Smooth muscle cell (in vitro differentiated cells): ENCODE data around the gene ZBTB44. TPM values are rescaled to one million over a fixed set of nuclear protein-coding genes. Genes with fewer than 3 reads are reported as not detected.

ENCODE experiments used
- DNase-seq: peaks from one replicate; lab custom pipeline; 2025; ENCODE audit not compliant: unreplicated experiment; lab: John Stamatoyannopoulos, UW
- H2AFZ ChIP-seq: fragments of 200-600 bp; sonication (generic); 2 replicates; pipeline ENCODE4 v1.6.0; 2016; ENCODE audit warnings: antibody characterized with exemption, low read depth, mild to moderate bottlenecking
- H3F3A ChIP-seq: fragments of 200-600 bp; sonication (generic); 2 replicates; pipeline ENCODE4 v1.6.0; 2017; ENCODE audit warnings: antibody characterized with exemption, low read depth
- H3K27ac ChIP-seq: fragments of 200-600 bp; sonication (generic); 2 replicates; pipeline ENCODE4 v1.5.1; 2016; ENCODE audit warnings: low read depth, mild to moderate bottlenecking
- H3K27me3 ChIP-seq: fragments of 200-600 bp; sonication (generic); 2 replicates; pipeline ENCODE4 v1.6.1; 2016; ENCODE audit warnings: low read depth, mild to moderate bottlenecking
- H3K36me3 ChIP-seq: fragments of 200-600 bp; sonication (generic); 2 replicates; pipeline ENCODE4 v1.5.1; 2016; ENCODE audit warnings: low read depth
- H3K4me1 ChIP-seq: fragments of 200-600 bp; sonication (generic); 2 replicates; pipeline ENCODE4 v1.5.1; 2016; ENCODE audit warnings: low read depth
- H3K4me2 ChIP-seq: fragments of 200-600 bp; sonication (generic); 2 replicates; pipeline ENCODE4 v1.6.0; 2016; ENCODE audit warnings: mild to moderate bottlenecking
- H3K4me3 ChIP-seq: fragments of 200-600 bp; sonication (generic); 2 replicates; pipeline ENCODE4 v1.5.1; 2016; ENCODE audit warnings: mild to moderate bottlenecking
- H3K79me2 ChIP-seq: fragments of 200-600 bp; sonication (generic); 2 replicates; pipeline ENCODE4 v1.6.0; 2016; ENCODE audit warnings: low read depth, mild to moderate bottlenecking
- H3K9ac ChIP-seq: fragments of 200-600 bp; sonication (generic); 2 replicates; pipeline ENCODE4 v1.6.0; 2016; ENCODE audit warnings: low read depth
- H3K9me3 ChIP-seq: fragments of 200-600 bp; sonication (generic); replicated peaks from 2 replicates; pipeline ENCODE4 v1.5.1; 2016; ENCODE audit warnings: low read depth
- H4K20me1 ChIP-seq: fragments of 200-600 bp; sonication (generic); 2 replicates; pipeline ENCODE4 v1.6.0; 2016; ENCODE audit warnings: low read depth
- CTCF ChIP-seq: fragments of 200-600 bp; sonication (generic); IDR thresholded peaks from 2 replicates; pipeline ENCODE4 v1.5.1; 2017; ENCODE audit warnings: borderline replicate concordance, mild to moderate bottlenecking, antibody characterized with exemption; ENCODE audit not compliant: insufficient read depth, poor library complexity, severe bottlenecking
- WGBS: methylation state at CpG from one replicate; pipeline ENCODE4 v1.1.7; 2016; ENCODE audit warnings: low lambda C conversion rate; 5-methylcytosine and 5-hydroxymethylcytosine counted together
- polyA plus RNA-seq: library from polyadenylated mRNA; unstranded; fragments of >200 nt; fragmentation: Nextera tagmentation; extraction: Ambion mirVana; gene quantifications from 2 replicates; pipeline ENCODE4 v1.2.1, GENCODE V29; 2016
- total RNA-seq: library from RNA; depleted of rRNA; stranded (reverse); fragments of >200 nt; gene quantifications from 2 replicates; pipeline ENCODE4 v1.2.3, GENCODE V29; 2014

ZBTB44 gene
- total and polyA plus RNA-seq, 2 experiments from 2014 or later = 2.3 to 27.3 TPM

DNA sequence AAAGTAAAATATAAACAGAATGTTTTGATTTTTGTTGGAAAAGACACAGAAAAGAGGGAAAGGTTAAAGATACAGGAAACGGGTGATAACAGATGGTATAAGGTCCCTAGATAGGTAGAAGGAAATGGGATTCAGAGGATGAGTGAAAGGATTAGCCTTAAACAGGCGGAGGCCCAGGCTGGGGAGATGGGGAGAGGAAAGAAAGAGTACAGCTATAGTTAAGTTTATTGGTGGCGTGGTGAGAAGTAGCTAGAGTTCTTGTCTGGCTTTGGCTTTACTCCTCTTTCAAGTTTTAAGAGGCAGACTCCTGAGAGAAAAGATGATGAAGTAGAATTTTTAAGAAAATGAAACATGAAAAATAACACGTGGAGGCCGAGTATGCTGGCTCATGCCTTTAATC, 13.7 kb downstream of the ZBTB44 start:
- H3F3A ChIP-seq = no peaks in the 10 kb centered on the region
- no peak overlapping the region for H3K4me3 ChIP-seq
- no peaks in the 10 kb centered on the region for H3K4me1 ChIP-seq
- H3K4me2 ChIP-seq = no peak overlapping the region
- 78% methylated on average over 5 of the region's 5 CpGs for WGBS
- no peaks in the 10 kb centered on the region for H3K27me3 ChIP-seq
- no peak for TF ChIP-seq CTCF
- H3K36me3 ChIP-seq = no peaks in the 10 kb centered on the region
- H4K20me1 ChIP-seq = peaks cover 92% of the 10 kb centered on the region
- no peak overlapping the region for H2AFZ ChIP-seq
- DNase-seq = no peak
- H3K9me3 ChIP-seq = no peaks in the 10 kb centered on the region
- H3K79me2 ChIP-seq = peaks cover 65% of the 10 kb centered on the region
- H3K27ac ChIP-seq = no peak overlapping the region
- H3K9ac ChIP-seq = no peak overlapping the region

- H3K9ac ChIP-seq = no peak overlapping the region
- H3K27ac ChIP-seq = no peak overlapping the region
- no peaks in the 10 kb centered on the region for H3K27me3 ChIP-seq
- no peak for DNase-seq
- no peak overlapping the region for H3K4me2 ChIP-seq
- H3K9me3 ChIP-seq = no peaks in the 10 kb centered on the region
- no peak overlapping the region for H2AFZ ChIP-seq
- peaks cover 61% of the 10 kb centered on the region for H3K79me2 ChIP-seq
- H3K36me3 ChIP-seq = no peaks in the 10 kb centered on the region
- no peak overlapping the region for H3K4me3 ChIP-seq
- H4K20me1 ChIP-seq = peaks cover 96% of the 10 kb centered on the region
- no peaks in the 10 kb centered on the region for H3F3A ChIP-seq
- H3K4me1 ChIP-seq = no peaks in the 10 kb centered on the region
- WGBS = 90% methylated on average over 1 of the region's 1 CpG
- no peak for TF ChIP-seq CTCF
These were observed 14.2 kb downstream of the ZBTB44 start for GRCh38 chr11:130300567-130300966.

DNA sequence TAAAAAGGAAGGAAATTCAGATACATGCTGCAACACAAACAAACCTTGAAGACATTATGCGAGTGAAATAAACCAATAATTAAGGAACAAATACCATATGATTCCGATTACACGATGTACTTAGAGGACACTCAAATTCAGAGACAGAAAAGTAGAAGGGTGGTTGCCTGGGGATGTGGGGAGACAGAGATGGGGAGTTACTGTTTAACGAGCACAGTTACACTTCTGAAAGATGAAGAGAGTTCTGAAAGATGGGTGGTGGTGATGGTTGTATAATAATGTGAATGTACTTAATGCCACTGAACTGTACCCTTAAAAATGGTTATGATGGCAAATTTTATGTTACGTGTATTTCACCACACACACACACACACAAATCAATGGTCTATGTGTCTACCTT, 14.7 kb downstream of the ZBTB44 start:
- Histone ChIP-seq H3K4me2 (no peak overlapping the region), H3K36me3 (no peaks in the 10 kb centered on the region), H3K79me2 (peaks cover 55% of the 10 kb centered on the region), H4K20me1 (peaks cover 95% of the 10 kb centered on the region), H3K9me3 (no peaks in the 10 kb centered on the region), H3F3A (no peaks in the 10 kb centered on the region), H3K4me1 (no peaks in the 10 kb centered on the region), H3K4me3 (no peak overlapping the region), H3K27ac (no peak overlapping the region), H2AFZ (no peak overlapping the region), H3K27me3 (no peaks in the 10 kb centered on the region), H3K9ac (no peak overlapping the region)
- TF ChIP-seq CTCF = no peak
- 99% methylated on average over 5 of the region's 5 CpGs for WGBS
- DNase-seq = no peak

- Histone ChIP-seq H3K9ac (no peak overlapping the region), H3F3A (no peaks in the 10 kb centered on the region), H3K36me3 (no peaks in the 10 kb centered on the region), H3K4me1 (no peaks in the 10 kb centered on the region), H3K4me3 (no peak overlapping the region), H3K4me2 (no peak overlapping the region), H3K27me3 (no peaks in the 10 kb centered on the region), H2AFZ (no peak overlapping the region), H3K79me2 (peaks cover 48% of the 10 kb centered on the region), H4K20me1 (peaks cover 88% of the 10 kb centered on the region), H3K27ac (no peak overlapping the region), H3K9me3 (no peaks in the 10 kb centered on the region)
- WGBS = 49% methylated on average over 4 of the region's 4 CpGs
- no peak for TF ChIP-seq CTCF
- no peak for DNase-seq
These were observed 19.1 kb downstream of the ZBTB44 start for GRCh38 chr11:130295657-130296056.
